ENCODE measurements around the gene SLC66A2.

- TF ChIP-seq, protein P1, sequence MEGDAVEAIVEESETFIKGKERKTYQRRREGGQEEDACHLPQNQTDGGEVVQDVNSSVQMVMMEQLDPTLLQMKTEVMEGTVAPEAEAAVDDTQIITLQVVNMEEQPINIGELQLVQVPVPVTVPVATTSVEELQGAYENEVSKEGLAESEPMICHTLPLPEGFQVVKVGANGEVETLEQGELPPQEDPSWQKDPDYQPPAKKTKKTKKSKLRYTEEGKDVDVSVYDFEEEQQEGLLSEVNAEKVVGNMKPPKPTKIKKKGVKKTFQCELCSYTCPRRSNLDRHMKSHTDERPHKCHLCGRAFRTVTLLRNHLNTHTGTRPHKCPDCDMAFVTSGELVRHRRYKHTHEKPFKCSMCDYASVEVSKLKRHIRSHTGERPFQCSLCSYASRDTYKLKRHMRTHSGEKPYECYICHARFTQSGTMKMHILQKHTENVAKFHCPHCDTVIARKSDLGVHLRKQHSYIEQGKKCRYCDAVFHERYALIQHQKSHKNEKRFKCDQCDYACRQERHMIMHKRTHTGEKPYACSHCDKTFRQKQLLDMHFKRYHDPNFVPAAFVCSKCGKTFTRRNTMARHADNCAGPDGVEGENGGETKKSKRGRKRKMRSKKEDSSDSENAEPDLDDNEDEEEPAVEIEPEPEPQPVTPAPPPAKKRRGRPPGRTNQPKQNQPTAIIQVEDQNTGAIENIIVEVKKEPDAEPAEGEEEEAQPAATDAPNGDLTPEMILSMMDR (IDR thresholded peaks at IDR 0.05) = no peak
- TF ChIP-seq POLR2A (IDR thresholded peaks at IDR 0.05; ENCODE audit: low read depth) = no peak
- TF ChIP-seq POLR2AphosphoS5 (IDR thresholded peaks at IDR 0.05) = no peak
- no peak for TF ChIP-seq EP300 (IDR thresholded peaks at IDR 0.05)
Observed at GRCh38 chr18:79856119-79857007, 95.1 kb downstream of the SLC66A2 start.

All from esophagus muscularis mucosa (tissue), 4 donors.